A172 (cell line): ENCODE data around the gene PARM1. TPM values are rescaled to one million over a fixed set of nuclear protein-coding genes. Genes with fewer than 3 reads are reported as not detected.

Source experiments
- DNase-seq: peaks from one replicate; pipeline ENCODE4 v3.0.0-alpha.2; 2015; ENCODE audit warnings: low spot score
- total RNA-seq: library from RNA; depleted of rRNA; stranded (reverse); fragments of >200 nt; shearing (Covaris generic); gene quantifications from 2 replicates; pipeline ENCODE4 v1.2.3, GENCODE V29; 2014; rRNA removed

PARM1 gene
- total RNA-seq, 1 experiment from 2014 or later, result not detected

GRCh38 chr4:75080888-75081287 lies 148.0 kb downstream of the PARM1 start:
- no peak for DNase-seq

- DNase-seq, result no peak
Measured at GRCh38 chr4:75081561-75081960, 148.6 kb downstream of the PARM1 start.

- DNase-seq, result no peak
Measured at GRCh38 chr4:75087416-75087815, 154.5 kb downstream of the PARM1 start.

- DNase-seq, result no peak
Measured at GRCh38 chr4:75087865-75088264, 154.9 kb downstream of the PARM1 start.

GRCh38 chr4:75089206-75089605 lies 156.3 kb downstream of the PARM1 start:
- no peak for DNase-seq

GRCh38 chr4:75099321-75099720 lies 166.4 kb downstream of the PARM1 start:
- DNase-seq, result no peak

Other genes with a start within 250 kb of the PARM1 start
- 0.03 and 0.14 TPM in 2 replicates for gene BTC, start 138.6 kb upstream of the PARM1 start, total RNA-seq